ENCODE data around the gene USP49.

The USP49 gene

DNA sequence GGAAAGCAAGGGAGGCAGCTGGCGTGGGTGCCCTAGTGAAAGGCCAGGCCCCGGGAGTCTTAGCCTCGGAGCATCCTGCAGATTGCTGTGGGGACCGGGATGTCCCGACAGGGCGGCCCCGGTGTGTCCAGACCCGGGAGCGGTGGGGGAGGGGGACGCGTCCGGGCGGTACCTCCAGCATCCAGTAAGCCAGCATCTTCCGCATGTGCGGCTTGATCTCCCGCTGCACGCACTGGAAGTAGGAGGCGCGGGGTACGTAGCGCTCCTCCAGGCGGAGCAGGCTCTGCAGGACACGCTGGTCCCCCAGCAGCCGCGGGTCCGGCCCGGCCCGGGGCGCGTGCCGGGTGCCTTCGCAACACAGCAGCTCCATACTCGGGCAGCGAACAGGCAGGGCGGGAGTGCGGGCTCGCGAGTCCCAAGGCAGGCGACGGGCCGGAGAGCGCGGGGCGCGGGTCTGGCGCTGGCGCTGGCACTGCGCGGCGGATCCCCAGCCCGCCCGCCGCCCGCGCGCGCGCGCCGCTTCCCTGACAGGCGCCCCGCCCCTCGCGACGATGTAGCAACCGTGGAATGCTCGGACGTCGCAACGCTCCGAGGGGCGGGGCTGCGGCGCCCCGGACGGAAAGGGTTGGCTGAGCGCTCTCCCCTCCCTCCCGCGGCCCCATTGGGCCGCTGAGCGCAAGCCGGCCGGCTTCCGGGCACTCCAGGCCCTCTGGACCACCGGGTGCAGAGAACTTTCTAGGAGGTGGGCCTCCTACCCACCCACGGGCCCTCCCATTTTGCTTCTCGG, 46.3 kb upstream of the USP49 start, which contains the start of gene CCND3:
TSS of gene CCND3 (minus strand) at position 529 of the 787 bp plus-strand sequence. CDS start at position 370, 159 bp downstream.
- H3K27me3 ChIP-seq (ENCODE audit: insufficient read depth, poor library complexity, severe bottlenecking) = no peaks in the 10 kb centered on the region
- TF ChIP-seq POLR2AphosphoS5 (IDR thresholded peaks at IDR 0.05; ENCODE audit: low read depth) (peak; percentile 24; the same call in 1 of the 2 replicates), SPI1 (IDR thresholded peaks at IDR 0.05; ENCODE audit: borderline replicate concordance, low read depth) (no peak)
- peak within 1 kb of the TSS; percentile 84 for H3K27ac ChIP-seq (replicated peaks)
- DNase-seq (ENCODE audit: low read depth in 1 of 2, low spot score in 1 of 2) = peak; percentile 88 to 93
- peak within 1 kb of the TSS; percentile 94 for H3K4me3 ChIP-seq (replicated peaks; ENCODE audit: insufficient read depth, low read length)

DNA sequence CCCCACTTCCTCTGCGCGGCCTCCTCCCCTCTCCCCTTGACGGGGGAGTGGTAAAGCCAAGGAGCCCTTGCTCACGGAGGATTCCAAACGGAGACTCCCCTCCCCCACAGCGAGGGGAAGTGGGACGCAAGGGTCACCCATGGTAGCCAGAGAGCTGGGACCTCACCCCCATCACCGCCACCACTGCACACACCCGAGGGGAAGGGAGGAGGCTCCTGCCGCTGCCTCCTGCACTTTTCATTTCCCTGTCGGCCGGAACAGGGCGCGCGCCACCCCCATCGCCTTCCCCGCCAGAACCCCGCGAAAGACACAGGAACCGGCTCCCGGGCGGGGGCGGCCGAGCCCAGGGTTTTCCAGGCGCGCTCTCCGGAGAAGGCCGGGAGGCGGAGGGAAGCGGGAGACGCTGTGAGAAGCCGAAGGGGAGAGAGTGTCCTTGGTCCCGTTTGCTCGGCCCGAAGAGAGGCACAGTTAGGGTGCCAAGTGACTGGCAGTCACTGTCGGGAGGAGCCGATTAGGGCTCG, 45.6 kb upstream of the USP49 start:
- DNase-seq (ENCODE audit: low read depth in 1 of 2, low spot score in 1 of 2) = peak in 1 of 2 experiments; percentile 55
- H3K27ac ChIP-seq (replicated peaks) = peak overlapping the region; percentile 84

DNA sequence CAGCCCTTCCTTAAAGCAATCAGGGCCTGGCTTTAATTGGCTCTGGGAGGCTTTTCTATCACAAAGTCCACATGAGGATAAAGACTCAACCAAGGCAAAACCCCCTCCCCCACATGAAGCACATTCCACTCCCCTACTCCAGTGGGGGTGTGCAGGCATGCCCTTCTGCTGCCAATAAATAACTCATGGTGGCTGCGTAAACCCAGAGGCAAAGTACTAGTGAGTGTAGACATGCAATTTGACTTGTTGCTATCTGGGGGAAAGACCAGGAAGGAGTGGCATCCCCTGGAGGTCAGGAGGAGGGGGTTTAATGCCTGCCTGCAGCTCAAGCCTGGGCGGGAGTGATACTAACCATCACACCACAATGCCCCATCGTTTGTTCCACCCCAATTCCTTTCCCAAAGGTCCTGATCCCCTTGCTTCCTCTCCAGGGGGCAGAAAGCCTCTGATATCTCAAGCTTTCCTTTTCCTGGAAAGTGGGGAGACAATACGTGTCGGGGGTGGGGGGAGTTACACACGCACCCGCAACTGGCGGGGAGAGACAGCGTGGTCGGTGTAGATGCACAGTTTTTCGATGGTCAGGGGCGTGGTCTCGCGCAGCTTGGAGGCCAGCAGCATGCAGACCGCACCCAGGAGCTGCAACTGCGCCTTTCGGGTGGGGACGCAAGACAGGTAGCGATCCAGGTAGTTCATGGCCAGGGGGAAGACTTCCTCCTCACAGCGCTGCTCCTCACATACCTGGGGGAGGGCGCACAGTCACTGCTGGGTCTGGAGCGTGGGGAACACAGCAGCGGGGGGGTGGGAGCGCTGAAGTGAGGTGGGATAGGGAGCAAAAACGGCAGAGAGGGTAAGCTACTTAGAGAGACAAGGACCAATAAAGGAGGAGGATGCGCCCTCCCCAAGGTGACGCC, 44.9 kb upstream of the USP49 start:
- TF ChIP-seq, protein P1, sequence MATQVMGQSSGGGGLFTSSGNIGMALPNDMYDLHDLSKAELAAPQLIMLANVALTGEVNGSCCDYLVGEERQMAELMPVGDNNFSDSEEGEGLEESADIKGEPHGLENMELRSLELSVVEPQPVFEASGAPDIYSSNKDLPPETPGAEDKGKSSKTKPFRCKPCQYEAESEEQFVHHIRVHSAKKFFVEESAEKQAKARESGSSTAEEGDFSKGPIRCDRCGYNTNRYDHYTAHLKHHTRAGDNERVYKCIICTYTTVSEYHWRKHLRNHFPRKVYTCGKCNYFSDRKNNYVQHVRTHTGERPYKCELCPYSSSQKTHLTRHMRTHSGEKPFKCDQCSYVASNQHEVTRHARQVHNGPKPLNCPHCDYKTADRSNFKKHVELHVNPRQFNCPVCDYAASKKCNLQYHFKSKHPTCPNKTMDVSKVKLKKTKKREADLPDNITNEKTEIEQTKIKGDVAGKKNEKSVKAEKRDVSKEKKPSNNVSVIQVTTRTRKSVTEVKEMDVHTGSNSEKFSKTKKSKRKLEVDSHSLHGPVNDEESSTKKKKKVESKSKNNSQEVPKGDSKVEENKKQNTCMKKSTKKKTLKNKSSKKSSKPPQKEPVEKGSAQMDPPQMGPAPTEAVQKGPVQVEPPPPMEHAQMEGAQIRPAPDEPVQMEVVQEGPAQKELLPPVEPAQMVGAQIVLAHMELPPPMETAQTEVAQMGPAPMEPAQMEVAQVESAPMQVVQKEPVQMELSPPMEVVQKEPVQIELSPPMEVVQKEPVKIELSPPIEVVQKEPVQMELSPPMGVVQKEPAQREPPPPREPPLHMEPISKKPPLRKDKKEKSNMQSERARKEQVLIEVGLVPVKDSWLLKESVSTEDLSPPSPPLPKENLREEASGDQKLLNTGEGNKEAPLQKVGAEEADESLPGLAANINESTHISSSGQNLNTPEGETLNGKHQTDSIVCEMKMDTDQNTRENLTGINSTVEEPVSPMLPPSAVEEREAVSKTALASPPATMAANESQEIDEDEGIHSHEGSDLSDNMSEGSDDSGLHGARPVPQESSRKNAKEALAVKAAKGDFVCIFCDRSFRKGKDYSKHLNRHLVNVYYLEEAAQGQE (IDR thresholded peaks at IDR 0.05; ENCODE audit: insufficient replicate concordance, low read depth) = no peak
- TF ChIP-seq POLR2AphosphoS5 (IDR thresholded peaks at IDR 0.05; ENCODE audit: low read depth) = no peak
- TF ChIP-seq, protein P2, sequence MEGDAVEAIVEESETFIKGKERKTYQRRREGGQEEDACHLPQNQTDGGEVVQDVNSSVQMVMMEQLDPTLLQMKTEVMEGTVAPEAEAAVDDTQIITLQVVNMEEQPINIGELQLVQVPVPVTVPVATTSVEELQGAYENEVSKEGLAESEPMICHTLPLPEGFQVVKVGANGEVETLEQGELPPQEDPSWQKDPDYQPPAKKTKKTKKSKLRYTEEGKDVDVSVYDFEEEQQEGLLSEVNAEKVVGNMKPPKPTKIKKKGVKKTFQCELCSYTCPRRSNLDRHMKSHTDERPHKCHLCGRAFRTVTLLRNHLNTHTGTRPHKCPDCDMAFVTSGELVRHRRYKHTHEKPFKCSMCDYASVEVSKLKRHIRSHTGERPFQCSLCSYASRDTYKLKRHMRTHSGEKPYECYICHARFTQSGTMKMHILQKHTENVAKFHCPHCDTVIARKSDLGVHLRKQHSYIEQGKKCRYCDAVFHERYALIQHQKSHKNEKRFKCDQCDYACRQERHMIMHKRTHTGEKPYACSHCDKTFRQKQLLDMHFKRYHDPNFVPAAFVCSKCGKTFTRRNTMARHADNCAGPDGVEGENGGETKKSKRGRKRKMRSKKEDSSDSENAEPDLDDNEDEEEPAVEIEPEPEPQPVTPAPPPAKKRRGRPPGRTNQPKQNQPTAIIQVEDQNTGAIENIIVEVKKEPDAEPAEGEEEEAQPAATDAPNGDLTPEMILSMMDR (IDR thresholded peaks at IDR 0.05; ENCODE audit: insufficient read depth, low read length) = no peak
- no peak for TF ChIP-seq SPI1 (IDR thresholded peaks at IDR 0.05; ENCODE audit: borderline replicate concordance, low read depth)
- TF ChIP-seq GABPA (IDR thresholded peaks at IDR 0.05; ENCODE audit: low read depth) = no peak
- Histone ChIP-seq H3K4me3 (replicated peaks; ENCODE audit: insufficient read depth, low read length) (peak overlapping the region; percentile 94), H3K27me3 (ENCODE audit: insufficient read depth, poor library complexity, severe bottlenecking) (no peaks in the 10 kb centered on the region), H3K27ac (replicated peaks) (peak overlapping the region; percentile 84)
- peak; percentile 38 to 77 for DNase-seq (ENCODE audit: low read depth in 1 of 2, low spot score in 1 of 2)

More for the DNA sequence above, 45.6 kb upstream of the USP49 start:
- no peaks in the 10 kb centered on the region for H3K27me3 ChIP-seq (ENCODE audit: insufficient read depth, poor library complexity, severe bottlenecking)
- TF ChIP-seq POLR2AphosphoS5 (IDR thresholded peaks at IDR 0.05; ENCODE audit: low read depth) (no peak), SPI1 (IDR thresholded peaks at IDR 0.05; ENCODE audit: borderline replicate concordance, low read depth) (no peak), GABPA (IDR thresholded peaks at IDR 0.05; ENCODE audit: low read depth) (no peak)
- TF ChIP-seq, protein P2 (IDR thresholded peaks at IDR 0.05; ENCODE audit: insufficient read depth, low read length) = no peak
- TF ChIP-seq, protein P1 (IDR thresholded peaks at IDR 0.05; ENCODE audit: insufficient replicate concordance, low read depth) = no peak
- H3K4me3 ChIP-seq (replicated peaks; ENCODE audit: insufficient read depth, low read length) = peak overlapping the region; percentile 94
